ENCODE data around the gene ANKRD10.

- TF ChIP-seq CTCF (IDR thresholded peaks at IDR 0.05) (no peak), POLR2A (IDR thresholded peaks at IDR 0.05) (no peak)
These were observed 9.7 kb upstream of the ANKRD10 start for GRCh38 chr13:110924639-110924934.
